Stomach smooth muscle (tissue), 2 donors: ENCODE results near the gene SHROOM3.

ENCODE experiments used
- H3K27ac ChIP-seq: one replicate; pipeline ENCODE4 v1.7.0; 2013; ENCODE audit warnings: mild to moderate bottlenecking, low read length, inconsistent platforms
- H3K27me3 ChIP-seq, 2 donors: one replicate each; pipeline ENCODE4 v1.7.0; 2013; ENCODE audit warnings: low read length in 2 of 2; ENCODE audit not compliant: insufficient read depth in 2 of 2, control insufficient read depth in 1 of 2
- H3K36me3 ChIP-seq, 2 donors: one replicate each; pipeline ENCODE4 v1.7.0; 2013; ENCODE audit warnings: low read length in 2 of 2; ENCODE audit not compliant: control insufficient read depth in 2 of 2, insufficient read depth in 2 of 2
- H3K4me1 ChIP-seq: one replicate; pipeline ENCODE4 v1.7.0; 2013; ENCODE audit warnings: low read length; ENCODE audit not compliant: control insufficient read depth, insufficient read depth
- H3K4me3 ChIP-seq, 2 donors: one replicate each; pipeline ENCODE4 v1.7.0; 2013; ENCODE audit warnings: low read length in 2 of 2
- H3K9ac ChIP-seq, 2 donors: one replicate each; pipeline ENCODE4 v1.7.0; 2013; ENCODE audit warnings: low read length in 2 of 2, mild to moderate bottlenecking in 1 of 2
- H3K9me3 ChIP-seq, 2 donors: one replicate each; pipeline ENCODE4 v1.7.0; 2013; ENCODE audit warnings: low read length in 2 of 2; ENCODE audit not compliant: control insufficient read depth in 2 of 2
- donor health status: healthy.
- donor health status: Pancreatic carcinoma.

Gene SHROOM3

DNA sequence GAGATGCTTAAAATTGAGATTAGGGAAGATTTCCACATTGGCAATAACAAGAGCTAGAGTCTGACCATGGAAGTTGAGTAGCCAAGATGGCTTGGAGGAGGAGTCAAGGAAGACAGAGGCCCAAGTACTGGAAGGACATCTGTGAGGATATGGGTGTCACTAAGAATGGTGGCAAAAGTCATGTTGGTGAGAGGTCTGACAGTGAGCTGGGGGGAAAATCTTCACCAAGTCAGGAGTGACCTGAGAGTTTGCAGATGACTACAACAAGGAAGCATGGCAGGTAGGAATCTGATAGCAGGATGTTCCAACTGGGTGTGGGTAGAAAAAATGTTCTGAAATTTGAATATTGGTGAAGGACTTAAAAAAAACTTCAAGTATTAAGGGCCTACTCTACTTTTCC lies 103.3 kb downstream of the SHROOM3 start:
- no peak overlapping the region for H3K27ac ChIP-seq
- H3K9me3 ChIP-seq = no peaks in the 10 kb centered on the region
- no peaks in the 10 kb centered on the region for H3K27me3 ChIP-seq
- no peaks in the 10 kb centered on the region for H3K36me3 ChIP-seq
- peaks cover 4% of the 10 kb centered on the region for H3K4me1 ChIP-seq
- no peak overlapping the region for H3K9ac ChIP-seq
- H3K4me3 ChIP-seq = no peak overlapping the region

DNA sequence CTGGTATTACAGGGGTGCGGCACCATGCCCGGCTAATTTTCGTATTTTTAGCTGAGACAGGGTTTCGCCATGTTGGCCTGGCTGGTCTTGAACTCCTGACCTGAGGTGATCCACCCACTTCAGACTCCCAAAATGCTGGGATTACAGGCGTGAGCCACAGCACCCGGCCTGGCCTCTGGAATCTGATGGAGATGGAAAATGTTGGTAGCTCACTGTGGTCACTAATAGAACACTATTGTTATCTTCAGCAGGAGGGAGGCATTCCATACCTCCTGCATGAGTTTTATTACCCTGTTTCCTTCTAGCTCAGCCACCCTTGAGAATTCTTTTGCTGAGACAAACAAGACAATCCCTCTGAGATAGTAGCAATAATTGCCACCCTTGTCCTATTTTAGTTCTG lies 105.0 kb downstream of the SHROOM3 start:
- no peak overlapping the region for H3K9ac ChIP-seq
- no peaks in the 10 kb centered on the region for H3K27me3 ChIP-seq
- no peak overlapping the region for H3K27ac ChIP-seq
- H3K36me3 ChIP-seq = no peaks in the 10 kb centered on the region
- no peak overlapping the region for H3K4me3 ChIP-seq
- no peaks in the 10 kb centered on the region for H3K9me3 ChIP-seq
- H3K4me1 ChIP-seq = peaks cover 4% of the 10 kb centered on the region

DNA sequence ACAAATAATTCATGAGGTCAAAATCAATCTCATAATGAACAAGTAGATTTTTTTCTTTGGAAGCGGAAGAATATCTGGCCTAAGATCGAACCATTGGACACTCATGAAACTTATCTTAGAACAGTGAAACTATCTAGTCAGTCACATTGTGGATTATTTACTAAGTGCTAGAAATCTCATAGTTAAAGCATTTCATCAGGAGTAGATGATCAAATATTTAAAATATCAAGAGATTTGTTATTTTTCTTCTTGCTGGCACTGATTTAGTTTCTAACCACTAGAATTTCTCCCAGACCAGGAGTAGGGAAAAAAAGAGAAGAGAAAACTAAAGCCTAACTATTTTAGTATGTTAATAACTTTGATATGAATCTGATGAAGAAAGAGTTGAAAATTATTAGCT lies 105.5 kb downstream of the SHROOM3 start:
- no peaks in the 10 kb centered on the region for H3K36me3 ChIP-seq
- no peak overlapping the region for H3K9ac ChIP-seq
- H3K27me3 ChIP-seq = no peaks in the 10 kb centered on the region
- H3K4me3 ChIP-seq = no peak overlapping the region
- no peak overlapping the region for H3K27ac ChIP-seq
- peaks cover 4% of the 10 kb centered on the region for H3K4me1 ChIP-seq
- no peaks in the 10 kb centered on the region for H3K9me3 ChIP-seq

DNA sequence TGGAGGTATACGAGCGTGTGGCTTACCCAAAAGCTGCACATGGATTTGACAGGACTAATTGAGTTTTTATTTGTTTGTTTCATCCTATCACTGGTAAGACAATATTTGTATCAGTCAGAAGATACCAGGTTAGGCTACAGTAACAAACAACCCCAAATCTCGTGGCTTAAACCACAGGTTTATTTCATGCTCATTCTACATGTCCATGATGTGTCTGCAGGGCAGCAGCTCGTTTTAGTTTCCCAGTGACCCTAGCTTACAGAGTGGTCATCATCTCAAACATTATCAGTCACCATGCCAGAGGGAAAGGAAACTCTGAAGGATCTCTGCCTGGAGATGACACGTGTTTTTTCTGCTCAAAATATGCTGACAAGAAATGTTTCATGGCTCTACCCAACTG lies 108.3 kb downstream of the SHROOM3 start:
- Histone ChIP-seq H3K36me3 (no peaks in the 10 kb centered on the region), H3K27me3 (no peaks in the 10 kb centered on the region), H3K9ac (no peak overlapping the region), H3K4me3 (no peak overlapping the region), H3K27ac (no peak overlapping the region), H3K4me1 (peaks cover 2% of the 10 kb centered on the region), H3K9me3 (no peaks in the 10 kb centered on the region)

DNA sequence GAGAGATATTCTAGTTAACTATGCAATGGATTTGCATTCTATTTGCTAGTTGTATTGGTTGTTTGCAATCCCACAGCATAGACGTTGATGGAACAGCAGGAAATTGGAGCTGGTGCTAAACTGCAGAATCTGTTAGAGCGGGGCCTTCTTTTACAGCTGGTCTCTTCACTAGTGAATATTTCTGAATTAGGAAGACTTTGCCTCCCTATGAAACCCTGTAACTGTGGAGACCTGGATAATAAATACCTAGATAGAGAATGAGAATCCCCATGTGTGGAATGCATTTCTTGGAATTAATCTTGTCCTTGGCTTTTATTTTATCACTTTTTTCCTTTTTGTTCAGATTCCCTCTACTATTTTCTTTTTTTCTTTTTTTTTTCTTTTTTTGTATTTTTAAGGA lies 109.7 kb downstream of the SHROOM3 start:
- Histone ChIP-seq H3K9me3 (no peaks in the 10 kb centered on the region), H3K4me1 (peaks cover 2% of the 10 kb centered on the region), H3K27me3 (no peaks in the 10 kb centered on the region), H3K27ac (no peak overlapping the region), H3K4me3 (no peak overlapping the region), H3K36me3 (no peaks in the 10 kb centered on the region), H3K9ac (no peak overlapping the region)

DNA sequence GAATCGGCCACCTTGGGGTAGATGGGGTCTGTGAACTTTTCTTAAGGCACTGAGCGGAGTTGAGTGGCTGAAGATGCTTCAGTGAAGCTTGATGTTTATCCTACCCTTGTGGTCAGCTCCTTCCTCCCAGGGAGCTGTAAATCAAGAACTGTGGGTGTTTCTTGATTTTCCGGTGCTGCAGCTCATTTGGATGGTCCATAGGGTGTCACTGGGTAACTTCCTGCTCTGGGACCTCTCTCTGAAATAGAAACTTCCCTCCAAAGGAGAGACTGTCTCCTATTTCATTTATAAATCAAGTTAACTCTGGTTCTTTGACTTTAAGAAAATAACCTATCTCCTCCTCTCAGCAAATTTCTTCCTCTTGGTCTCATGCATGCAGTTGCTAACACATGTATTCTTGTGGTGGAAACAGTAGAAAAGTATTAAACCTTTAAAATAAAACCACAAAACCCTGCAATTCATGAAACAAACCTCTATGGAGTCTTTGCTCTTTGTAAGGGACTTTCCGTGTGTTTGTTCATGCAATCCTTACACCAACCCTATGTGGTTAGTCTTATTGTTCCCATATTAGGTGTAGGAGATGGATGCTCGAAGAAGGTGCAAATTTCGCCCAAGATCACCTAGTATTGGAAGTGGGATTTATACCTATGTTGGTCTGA lies 110.3 kb downstream of the SHROOM3 start:
- Histone ChIP-seq H3K36me3 (no peaks in the 10 kb centered on the region), H3K27me3 (no peaks in the 10 kb centered on the region), H3K9ac (no peak overlapping the region), H3K4me3 (no peak overlapping the region), H3K27ac (no peak overlapping the region), H3K9me3 (no peaks in the 10 kb centered on the region), H3K4me1 (peaks cover 2% of the 10 kb centered on the region)

DNA sequence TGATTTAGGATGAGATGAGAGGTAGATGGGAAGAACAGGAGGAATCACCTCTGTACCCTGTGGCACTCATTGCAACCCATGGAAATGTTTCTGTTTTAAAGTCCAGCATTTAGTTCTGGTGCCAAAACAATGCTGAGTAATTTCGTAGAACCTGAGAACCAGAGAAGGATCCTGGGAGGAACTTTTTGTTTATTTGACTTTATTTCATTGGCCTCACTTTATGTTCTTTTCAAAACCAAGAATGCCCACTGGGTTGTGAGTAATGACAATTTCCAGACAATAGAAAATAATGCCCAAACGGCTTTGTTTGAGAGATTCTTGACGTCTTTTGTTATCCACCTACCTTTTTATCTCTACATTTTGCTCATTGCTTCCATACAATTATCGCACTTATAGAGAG lies 111.3 kb downstream of the SHROOM3 start:
- Histone ChIP-seq H3K36me3 (no peaks in the 10 kb centered on the region), H3K9ac (no peak overlapping the region), H3K4me1 (peaks cover 2% of the 10 kb centered on the region), H3K27ac (no peak overlapping the region), H3K4me3 (no peak overlapping the region), H3K27me3 (no peaks in the 10 kb centered on the region), H3K9me3 (no peaks in the 10 kb centered on the region)

DNA sequence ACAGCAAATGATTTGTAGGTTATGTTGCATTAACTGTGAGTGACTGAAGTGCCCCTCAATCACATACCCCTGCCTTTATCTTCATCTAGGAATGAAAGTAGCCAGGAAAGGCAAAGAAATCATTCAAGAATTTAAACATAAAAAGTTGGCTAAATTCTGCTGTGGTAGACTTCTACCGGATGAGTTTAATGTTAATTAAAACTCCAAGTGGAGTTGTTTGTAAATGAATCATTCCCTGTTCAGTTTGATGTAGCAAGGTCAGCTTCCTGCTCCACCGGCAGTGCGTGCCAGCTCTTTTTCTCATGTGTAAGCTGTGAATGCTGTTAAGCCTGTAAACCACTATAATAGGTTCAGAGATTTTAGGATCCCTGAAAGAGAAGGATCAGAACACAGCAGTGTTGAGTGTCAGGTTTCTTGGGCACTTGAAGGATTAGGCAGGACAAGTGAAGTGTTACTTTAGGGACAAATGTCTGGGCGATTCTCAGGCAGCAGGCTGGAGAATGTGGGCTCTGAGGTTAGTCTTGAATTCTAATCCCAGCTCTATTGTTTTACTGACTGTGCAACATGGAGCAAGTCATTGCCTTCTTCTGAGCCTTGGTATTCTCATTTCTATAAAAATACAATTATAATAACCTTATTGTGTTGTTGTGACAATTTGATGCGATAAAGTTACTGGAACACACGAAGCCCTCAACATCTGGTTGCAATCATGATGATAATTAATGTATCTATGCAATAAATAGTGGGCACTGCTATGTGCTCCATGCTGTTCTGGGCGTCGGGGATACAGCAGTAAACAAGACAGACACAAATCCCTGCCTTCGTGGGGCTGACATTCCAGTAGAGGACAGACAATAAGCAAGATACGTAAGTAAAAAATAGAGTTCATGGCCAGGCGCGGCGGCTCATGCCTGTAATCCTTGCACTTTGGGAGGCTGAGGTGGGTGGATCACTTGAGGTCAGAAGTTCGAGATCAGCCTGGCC lies 112.0 kb downstream of the SHROOM3 start:
- Histone ChIP-seq H3K27me3 (no peaks in the 10 kb centered on the region), H3K4me3 (no peak overlapping the region), H3K9me3 (no peaks in the 10 kb centered on the region), H3K9ac (no peak overlapping the region), H3K4me1 (peaks cover 2% of the 10 kb centered on the region), H3K36me3 (no peaks in the 10 kb centered on the region), H3K27ac (no peak overlapping the region)

DNA sequence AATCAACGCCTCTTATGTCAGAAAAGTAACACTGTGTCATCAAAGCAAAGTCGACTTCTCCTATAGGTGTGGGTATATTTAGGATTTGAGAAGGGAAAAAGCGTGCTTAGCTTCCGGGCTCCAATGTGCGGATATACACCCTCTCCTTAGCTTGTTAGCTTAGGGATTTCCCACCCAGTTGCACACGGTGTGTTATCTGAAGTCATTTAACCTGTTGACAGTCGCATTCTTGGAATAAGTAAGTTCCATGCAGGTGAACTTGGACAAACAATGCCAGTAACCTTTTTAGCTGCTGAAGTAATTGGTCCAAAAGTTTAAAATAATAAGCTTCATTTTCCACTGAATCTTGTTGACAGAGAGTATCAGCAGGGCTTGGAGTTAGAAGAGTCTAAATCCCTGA lies 113.7 kb downstream of the SHROOM3 start:
- H3K4me3 ChIP-seq = no peak overlapping the region
- peaks cover 2% of the 10 kb centered on the region for H3K4me1 ChIP-seq
- no peaks in the 10 kb centered on the region for H3K9me3 ChIP-seq
- H3K27me3 ChIP-seq = no peaks in the 10 kb centered on the region
- H3K27ac ChIP-seq = no peak overlapping the region
- H3K9ac ChIP-seq = no peak overlapping the region
- no peaks in the 10 kb centered on the region for H3K36me3 ChIP-seq

DNA sequence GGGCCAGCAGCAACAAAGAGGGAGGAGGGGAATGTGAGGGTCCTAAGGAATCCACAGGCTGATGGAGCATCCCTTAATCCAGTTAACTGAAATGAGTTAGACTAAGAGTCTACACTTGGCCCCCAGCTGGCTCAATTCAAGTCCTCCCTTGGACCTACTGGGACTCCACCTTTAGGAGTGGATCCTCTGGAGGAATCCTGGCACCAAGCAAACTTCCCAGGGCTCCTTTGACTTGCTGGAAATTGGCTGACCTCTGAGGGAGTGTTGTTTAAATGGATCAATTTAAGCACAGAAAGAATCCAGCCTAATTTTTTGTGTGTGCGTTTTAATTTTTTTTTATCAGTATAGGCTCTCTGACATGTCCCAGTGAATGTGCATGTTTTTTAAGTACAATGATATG lies 114.7 kb downstream of the SHROOM3 start:
- no peak overlapping the region for H3K4me3 ChIP-seq
- H3K9ac ChIP-seq = no peak overlapping the region
- H3K9me3 ChIP-seq = no peaks in the 10 kb centered on the region
- H3K4me1 ChIP-seq = peaks cover 2% of the 10 kb centered on the region
- H3K36me3 ChIP-seq = no peaks in the 10 kb centered on the region
- no peaks in the 10 kb centered on the region for H3K27me3 ChIP-seq
- H3K27ac ChIP-seq = no peak overlapping the region
